GM21529 (cell line): ENCODE results near the gene NODAL.

Experiments used
- ATAC-seq: cut with Tn5 transposase; IDR thresholded peaks from one replicate; pipeline ENCODE4 v1.9.1; 2021; ENCODE audit not compliant: unreplicated experiment

NODAL gene

DNA sequence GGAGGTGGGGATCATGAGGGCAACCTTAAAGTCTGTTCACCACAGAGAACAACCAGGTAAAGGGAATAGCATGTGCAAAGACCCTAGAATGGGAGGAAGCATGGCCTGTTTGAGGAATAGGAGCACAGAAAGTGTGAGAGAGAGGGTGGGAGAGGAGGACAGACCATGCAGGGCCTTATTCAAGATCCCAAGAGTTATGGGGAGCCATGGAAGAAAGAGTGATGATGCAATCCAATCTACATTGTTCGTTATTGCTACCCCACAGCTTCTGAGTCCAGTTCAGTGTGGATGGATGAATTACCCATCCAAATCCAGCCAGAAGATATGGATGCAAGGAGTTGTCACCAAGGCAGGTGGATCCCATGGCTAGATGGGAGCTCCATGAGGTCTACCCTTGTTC, 45.3 kb downstream of the NODAL start:
- ATAC-seq, result no peak

DNA sequence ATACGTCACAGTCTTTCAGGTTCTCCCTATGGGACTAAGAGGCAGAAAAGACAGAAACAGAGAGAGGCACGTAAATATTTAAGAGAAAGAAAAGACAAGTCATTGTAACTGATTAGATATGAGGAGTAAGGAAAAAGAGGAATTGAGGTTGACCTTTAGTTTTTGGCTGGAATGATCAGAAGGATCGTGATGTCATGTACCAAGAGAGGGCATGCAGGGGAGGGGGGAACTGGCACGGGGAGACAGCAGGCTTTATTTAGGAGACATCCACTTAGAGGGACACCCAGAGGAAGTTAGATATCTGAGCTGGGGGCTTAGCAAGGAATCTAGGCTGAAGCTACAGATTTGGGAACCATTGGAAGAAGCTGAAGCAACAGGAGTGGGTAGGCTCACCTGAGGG, 49.8 kb downstream of the NODAL start:
- no peak for ATAC-seq
